Cerebellar cortex (tissue), 1 donor: ENCODE measurements around the gene MYO9A.
"Not testable (repeated sequence)": the region's sequence is repeated elsewhere in the genome, so short reads cannot be mapped to it uniquely, and the experiment has no call there.

Experiments
- DNase-seq: peaks from one replicate; pipeline ENCODE4 v3.0.0-alpha.2; 2015; ENCODE audit warnings: low spot score

Gene MYO9A

GRCh38 chr15:72140088-72140487, 22.1 kb upstream of the MYO9A start:
- no peak for DNase-seq

- DNase-seq: no peak
These were observed 21.7 kb upstream of the MYO9A start for GRCh38 chr15:72139667-72140066.

GRCh38 chr15:72136170-72137051, 18.5 kb upstream of the MYO9A start:
- DNase-seq: no peak

- DNase-seq: no peak
These were observed 17.8 kb upstream of the MYO9A start for GRCh38 chr15:72135719-72136118.

GRCh38 chr15:72133211-72133610, 15.3 kb upstream of the MYO9A start:
- no peak for DNase-seq

GRCh38 chr15:72131922-72132321, 14.0 kb upstream of the MYO9A start:
- no peak for DNase-seq

GRCh38 chr15:72130272-72130671, 12.3 kb upstream of the MYO9A start:
- DNase-seq: no peak

GRCh38 chr15:72128359-72128758, 10.4 kb upstream of the MYO9A start:
- DNase-seq: no peak

GRCh38 chr15:72127724-72128322, 9.9 kb upstream of the MYO9A start:
- no peak for DNase-seq

GRCh38 chr15:72124218-72124617, 6.3 kb upstream of the MYO9A start:
- DNase-seq: no peak

GRCh38 chr15:72117486-72118016, 399 bp downstream of the MYO9A start:
- peak; percentile 62 for DNase-seq

- DNase-seq: peak; percentile 59
These were observed 1.0 kb downstream of the MYO9A start for GRCh38 chr15:72116731-72117485.

GRCh38 chr15:72113347-72114031, 4.5 kb downstream of the MYO9A start:
- DNase-seq: no peak

- no peak for DNase-seq
These were observed 5.1 kb downstream of the MYO9A start for GRCh38 chr15:72112805-72113204.

- no peak for DNase-seq
These were observed 5.8 kb downstream of the MYO9A start for GRCh38 chr15:72112116-72112515.

- DNase-seq: no peak
These were observed 7.6 kb downstream of the MYO9A start for GRCh38 chr15:72110355-72110754.

GRCh38 chr15:72106068-72106467, 11.9 kb downstream of the MYO9A start:
- no peak for DNase-seq

GRCh38 chr15:72105111-72105510, 12.8 kb downstream of the MYO9A start:
- no peak for DNase-seq

GRCh38 chr15:72100551-72100950, 17.4 kb downstream of the MYO9A start:
- not testable (repeated sequence) for DNase-seq

GRCh38 chr15:72099155-72099554, 18.8 kb downstream of the MYO9A start:
- DNase-seq: no peak

GRCh38 chr15:72098040-72098439, 19.9 kb downstream of the MYO9A start:
- DNase-seq: no peak

- no peak for DNase-seq
These were observed 21.2 kb downstream of the MYO9A start for GRCh38 chr15:72096796-72097195.
